ENCODE results near the gene KHDC1L. TPM values are rescaled to one million over a fixed set of nuclear protein-coding genes. Genes with fewer than 3 reads are reported as not detected.

Gene KHDC1L
- total and polyA plus RNA-seq, 2 experiments from 2014 or later = not detected

DNA sequence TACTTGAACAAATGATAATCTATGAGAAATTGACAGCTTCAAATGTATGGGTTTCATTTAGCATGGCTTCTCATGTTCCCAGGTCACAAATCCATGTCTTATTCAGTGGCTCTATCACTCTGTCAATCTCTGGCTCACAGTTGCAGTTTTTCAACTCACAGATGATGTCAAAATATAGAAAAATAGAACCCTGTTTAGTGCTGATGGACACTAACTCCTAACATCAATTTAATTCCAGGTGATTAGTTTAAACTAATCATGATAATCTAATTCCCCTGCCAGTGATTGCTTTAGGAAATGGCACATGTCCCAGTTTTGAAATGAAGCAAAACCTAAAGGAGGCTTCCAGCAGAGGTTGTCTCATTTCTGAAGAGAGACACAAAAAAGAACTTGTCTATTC is 24.7 kb upstream of the KHDC1L start:
- H3K27ac ChIP-seq = no peak overlapping the region
- no peaks in the 10 kb centered on the region for H3K9me3 ChIP-seq (ENCODE audit: low read depth)
- no peak overlapping the region for H2AFZ ChIP-seq
- H3K4me1 ChIP-seq (ENCODE audit: insufficient read depth) = no peaks in the 10 kb centered on the region
- in situ Hi-C loops (cut with MboI) = no loop called here
- no peak overlapping the region for H3K9ac ChIP-seq
- no peak for TF ChIP-seq EZH2 (IDR thresholded peaks at IDR 0.05; ENCODE audit: insufficient read depth, poor library complexity, severe bottlenecking)
- TF ChIP-seq EZH2phosphoT487 (IDR thresholded peaks at IDR 0.05; ENCODE audit: insufficient read depth, low read depth) = no peak
- DNase-seq = no peak
- no peak overlapping the region for H3K4me2 ChIP-seq (ENCODE audit: unreplicated experiment)
- H3K36me3 ChIP-seq (ENCODE audit: low read depth) = no peaks in the 10 kb centered on the region
- no peaks in the 10 kb centered on the region for H3K27me3 ChIP-seq (replicated peaks; ENCODE audit: insufficient read depth)
- H3K79me2 ChIP-seq (ENCODE audit: insufficient read depth) = no peaks in the 10 kb centered on the region
- H3K4me3 ChIP-seq = no peak overlapping the region
- H4K20me1 ChIP-seq (ENCODE audit: insufficient read depth) = no peaks in the 10 kb centered on the region
- H3K9me2 ChIP-seq (ENCODE audit: insufficient read depth) = no peaks in the 10 kb centered on the region
- no peaks in the 10 kb centered on the region for H3F3A ChIP-seq (ENCODE audit: insufficient read depth)

DNA sequence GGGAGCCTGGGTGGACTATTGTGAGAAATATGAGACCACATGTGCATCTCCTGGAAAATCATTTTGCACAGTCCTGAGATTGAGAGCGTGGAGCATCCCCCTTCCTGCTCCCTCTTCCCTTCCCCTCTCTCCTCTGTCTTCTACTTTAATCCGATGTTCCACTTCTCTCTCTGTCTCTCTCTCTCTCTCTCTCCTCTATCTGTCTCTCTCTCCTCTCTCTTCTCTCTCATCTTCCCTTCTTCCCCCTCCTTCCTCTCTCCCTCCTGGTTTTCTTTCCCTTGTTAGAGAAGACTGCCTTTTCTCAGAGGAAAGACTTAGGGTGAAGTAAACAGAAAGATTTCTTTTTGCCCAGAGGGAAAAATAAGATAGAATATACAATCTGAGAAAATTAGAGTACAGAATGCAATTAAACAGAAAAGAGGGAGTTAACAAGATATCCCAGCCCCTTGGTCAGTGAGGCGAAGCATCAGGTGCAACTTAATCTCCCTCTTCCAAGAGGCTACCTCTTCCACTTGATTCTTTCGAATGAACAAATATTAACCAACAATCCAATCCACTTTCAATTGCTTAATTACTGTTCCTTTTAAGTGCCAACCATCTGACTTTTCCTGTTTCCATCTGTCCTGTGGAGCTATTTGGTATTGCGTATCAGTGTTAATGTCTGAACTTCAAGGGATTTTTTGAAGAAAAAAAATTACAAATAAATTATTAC is 23.1 kb upstream of the KHDC1L start:
- H3K36me3 ChIP-seq (ENCODE audit: low read depth) = no peaks in the 10 kb centered on the region
- in situ Hi-C loops (cut with MboI) = no loop called here
- no peak overlapping the region for H3K4me3 ChIP-seq
- H3K79me2 ChIP-seq (ENCODE audit: insufficient read depth) = no peaks in the 10 kb centered on the region
- H3K4me2 ChIP-seq (ENCODE audit: unreplicated experiment) = no peak overlapping the region
- no peaks in the 10 kb centered on the region for H3K9me2 ChIP-seq (ENCODE audit: insufficient read depth)
- H3K27ac ChIP-seq = no peak overlapping the region
- DNase-seq = no peak
- 81% methylated on average over 5 of the region's 5 CpGs for WGBS, 2 experiments (ENCODE audit: low coverage in 1 of 2, low lambda C conversion rate in 2 of 2, missing lambda C conversion rate in 2 of 2)
- no peaks in the 10 kb centered on the region for H3K4me1 ChIP-seq (ENCODE audit: insufficient read depth)
- H3K27me3 ChIP-seq (replicated peaks; ENCODE audit: insufficient read depth) = no peaks in the 10 kb centered on the region
- no peaks in the 10 kb centered on the region for H3K9me3 ChIP-seq (ENCODE audit: low read depth)
- no peak overlapping the region for H2AFZ ChIP-seq
- H3F3A ChIP-seq (ENCODE audit: insufficient read depth) = no peaks in the 10 kb centered on the region
- TF ChIP-seq EZH2 (IDR thresholded peaks at IDR 0.05; ENCODE audit: insufficient read depth, poor library complexity, severe bottlenecking) = no peak
- no peak for TF ChIP-seq EZH2phosphoT487 (IDR thresholded peaks at IDR 0.05; ENCODE audit: insufficient read depth, low read depth)
- no peak overlapping the region for H3K9ac ChIP-seq
- no peaks in the 10 kb centered on the region for H4K20me1 ChIP-seq (ENCODE audit: insufficient read depth)

DNA sequence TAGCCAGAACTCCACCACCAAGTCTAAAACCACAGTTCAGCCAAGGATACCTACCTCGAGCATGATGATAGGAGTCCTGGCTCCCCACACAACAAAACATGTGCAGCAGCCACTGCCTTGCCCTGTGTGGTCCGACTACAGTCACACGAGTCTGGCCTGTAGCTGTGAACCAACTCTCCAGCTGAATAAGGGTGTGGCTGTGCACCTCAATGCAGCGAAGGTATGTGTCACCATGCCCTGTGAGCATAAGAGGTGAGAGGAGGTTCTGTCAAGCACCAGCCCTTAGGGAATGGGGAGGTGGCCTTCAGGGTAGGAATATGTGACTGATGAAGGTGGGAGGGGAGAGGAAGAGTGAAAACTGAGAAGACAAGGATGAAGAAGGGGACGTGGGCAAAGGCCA is 16.7 kb upstream of the KHDC1L start:
- H3K36me3 ChIP-seq (ENCODE audit: low read depth) = no peaks in the 10 kb centered on the region
- in situ Hi-C loops (cut with MboI) = no loop called here
- WGBS, 2 experiments (ENCODE audit: low coverage in 1 of 2, low lambda C conversion rate in 2 of 2, missing lambda C conversion rate in 2 of 2) = 81 to 88% methylated on average over 5 of the region's 5 CpGs
- no peak for DNase-seq
- H3K9me2 ChIP-seq (ENCODE audit: insufficient read depth) = no peaks in the 10 kb centered on the region
- H3K4me2 ChIP-seq (ENCODE audit: unreplicated experiment) = no peak overlapping the region
- no peaks in the 10 kb centered on the region for H3K27me3 ChIP-seq (replicated peaks; ENCODE audit: insufficient read depth)
- H3K4me3 ChIP-seq = no peak overlapping the region
- H3K9me3 ChIP-seq (ENCODE audit: low read depth) = no peaks in the 10 kb centered on the region
- no peaks in the 10 kb centered on the region for H3K79me2 ChIP-seq (ENCODE audit: insufficient read depth)
- no peak overlapping the region for H2AFZ ChIP-seq
- no peaks in the 10 kb centered on the region for H3K4me1 ChIP-seq (ENCODE audit: insufficient read depth)
- TF ChIP-seq EZH2phosphoT487 (IDR thresholded peaks at IDR 0.05; ENCODE audit: insufficient read depth, low read depth) = no peak
- no peak for TF ChIP-seq EZH2 (IDR thresholded peaks at IDR 0.05; ENCODE audit: insufficient read depth, poor library complexity, severe bottlenecking)
- H3F3A ChIP-seq (ENCODE audit: insufficient read depth) = no peaks in the 10 kb centered on the region
- H3K9ac ChIP-seq = no peak overlapping the region
- no peak overlapping the region for H3K27ac ChIP-seq
- H4K20me1 ChIP-seq (ENCODE audit: insufficient read depth) = no peaks in the 10 kb centered on the region

DNA sequence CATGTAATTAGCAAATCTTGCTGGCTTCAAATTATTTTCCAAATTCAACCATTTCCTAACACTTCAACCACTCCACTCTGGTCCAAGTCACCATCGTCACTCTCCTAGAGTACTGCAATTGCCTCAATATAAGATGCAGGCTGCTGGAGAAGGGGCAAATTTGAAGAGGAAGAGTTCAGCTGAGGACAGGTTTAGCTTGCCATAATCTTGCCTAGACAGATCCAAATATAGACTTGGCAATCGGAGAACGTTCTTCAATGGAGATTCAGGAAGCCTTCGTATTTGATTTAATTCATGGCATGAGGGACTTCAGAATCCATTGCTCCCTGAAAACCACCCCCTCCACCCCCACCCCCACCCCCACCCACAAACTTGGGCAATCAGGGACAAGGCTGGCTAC is 15.4 kb upstream of the KHDC1L start:
- Histone ChIP-seq H3K9ac (no peak overlapping the region), H3F3A (ENCODE audit: insufficient read depth) (peaks cover 8% of the 10 kb centered on the region), H3K9me3 (ENCODE audit: low read depth) (no peaks in the 10 kb centered on the region), H4K20me1 (ENCODE audit: insufficient read depth) (no peaks in the 10 kb centered on the region), H3K27ac (no peak overlapping the region), H3K4me2 (ENCODE audit: unreplicated experiment) (no peak overlapping the region), H3K27me3 (replicated peaks; ENCODE audit: insufficient read depth) (no peaks in the 10 kb centered on the region), H3K36me3 (ENCODE audit: low read depth) (no peaks in the 10 kb centered on the region), H3K79me2 (ENCODE audit: insufficient read depth) (no peaks in the 10 kb centered on the region), H2AFZ (no peak overlapping the region), H3K9me2 (ENCODE audit: insufficient read depth) (no peaks in the 10 kb centered on the region), H3K4me3 (no peak overlapping the region), H3K4me1 (ENCODE audit: insufficient read depth) (peaks cover 8% of the 10 kb centered on the region; the same call in 1 of the 2 replicates)
- TF ChIP-seq EZH2phosphoT487 (IDR thresholded peaks at IDR 0.05; ENCODE audit: insufficient read depth, low read depth) = no peak
- TF ChIP-seq EZH2 (IDR thresholded peaks at IDR 0.05; ENCODE audit: insufficient read depth, poor library complexity, severe bottlenecking) = no peak
- DNase-seq = no peak
- WGBS, 2 experiments (ENCODE audit: low coverage in 1 of 2, low lambda C conversion rate in 2 of 2, missing lambda C conversion rate in 2 of 2) = 90 to 91% methylated on average over 4 of the region's 4 CpGs
- in situ Hi-C loops (cut with MboI) = no loop called here

All from GM23248 (cell line).